Fibroblast of skin of scalp (primary cell): Measurements from ENCODE around the gene S100P.
"Not testable (repeated sequence)": the region's sequence is repeated elsewhere in the genome, so short reads cannot be mapped to it uniquely, and the experiment has no call there.

Source experiments
- DNase-seq: peaks from one replicate; pipeline ENCODE4 v3.0.0-alpha.2; 2013

S100P gene

DNA sequence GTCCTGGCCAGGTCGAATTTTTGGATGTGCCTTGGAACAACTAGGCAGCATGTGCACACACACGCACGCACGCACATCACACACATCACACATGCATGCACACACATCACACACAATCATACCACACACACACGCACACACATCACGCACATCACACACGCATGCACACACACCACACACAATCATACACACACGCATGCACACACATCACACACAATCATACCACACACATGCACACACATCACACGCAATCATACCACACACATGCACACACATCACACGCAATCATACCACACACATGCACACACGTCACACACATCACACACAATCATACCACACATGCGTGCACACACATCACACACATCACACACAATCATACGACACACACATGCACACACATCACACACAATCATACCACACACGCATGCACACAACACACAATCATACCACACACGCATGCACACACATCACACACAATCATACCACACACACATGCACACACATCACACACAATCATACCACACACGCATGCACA lies 31.8 kb downstream of the S100P start:
- not testable (repeated sequence) for DNase-seq

DNA sequence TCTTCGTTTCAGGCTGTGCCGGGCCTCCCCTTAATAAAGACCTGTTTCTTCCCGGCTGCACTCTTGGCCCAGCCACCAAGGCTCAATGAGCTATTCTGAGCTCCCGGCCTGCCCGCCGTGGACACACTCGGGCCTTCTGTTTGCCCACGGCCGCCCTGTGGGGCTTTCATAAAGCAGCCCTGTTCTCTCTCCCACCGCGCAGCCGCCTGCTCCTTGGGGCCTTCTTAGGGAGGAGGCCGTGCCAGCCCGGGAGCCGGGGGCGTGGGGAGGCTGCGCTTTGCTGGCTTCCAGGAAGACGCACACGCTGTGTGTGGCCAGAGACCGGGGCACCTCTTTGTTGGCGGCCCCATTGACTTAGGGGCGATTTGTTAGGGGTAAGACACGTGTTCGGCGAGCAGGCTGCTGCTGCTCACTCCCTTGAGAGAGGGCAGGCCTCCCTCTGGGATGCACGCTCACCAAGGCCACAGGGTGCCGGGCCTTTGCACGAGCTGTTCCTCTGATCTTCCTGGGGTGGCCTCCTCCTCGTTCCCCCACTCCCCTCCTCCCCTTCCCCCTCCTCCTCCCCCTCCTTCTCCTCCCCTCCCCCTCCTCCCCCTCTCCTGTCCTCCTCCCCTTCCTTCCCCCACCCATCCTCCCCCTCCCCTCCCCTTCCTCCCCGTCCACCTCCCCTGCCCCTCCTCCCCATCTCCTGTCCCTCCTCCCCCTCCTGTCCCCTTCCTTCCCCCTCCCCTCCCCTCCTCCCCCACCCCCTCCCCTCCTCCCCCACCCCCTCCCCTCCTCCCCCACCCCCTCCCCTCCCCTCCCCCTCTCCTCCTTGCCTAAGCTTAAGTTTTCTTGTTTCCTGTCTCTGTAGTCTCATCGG lies 33.6 kb downstream of the S100P start:
- DNase-seq = peak; percentile 70

DNA sequence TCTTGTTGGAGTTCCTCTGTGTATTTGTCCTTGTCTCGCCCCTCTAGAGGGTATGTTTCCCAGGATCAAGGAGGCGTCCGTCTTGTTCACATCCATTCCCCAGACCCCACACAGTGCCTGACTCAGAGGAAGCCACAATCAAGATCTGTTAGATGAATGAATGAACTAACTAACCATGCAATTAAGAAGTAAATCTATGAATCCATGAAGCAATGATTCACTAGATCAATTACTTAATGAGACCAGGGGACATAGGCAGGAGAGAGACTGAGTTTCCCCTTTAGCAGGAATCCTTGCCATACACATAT lies 34.2 kb downstream of the S100P start:
- peak; percentile 39 for DNase-seq

DNA sequence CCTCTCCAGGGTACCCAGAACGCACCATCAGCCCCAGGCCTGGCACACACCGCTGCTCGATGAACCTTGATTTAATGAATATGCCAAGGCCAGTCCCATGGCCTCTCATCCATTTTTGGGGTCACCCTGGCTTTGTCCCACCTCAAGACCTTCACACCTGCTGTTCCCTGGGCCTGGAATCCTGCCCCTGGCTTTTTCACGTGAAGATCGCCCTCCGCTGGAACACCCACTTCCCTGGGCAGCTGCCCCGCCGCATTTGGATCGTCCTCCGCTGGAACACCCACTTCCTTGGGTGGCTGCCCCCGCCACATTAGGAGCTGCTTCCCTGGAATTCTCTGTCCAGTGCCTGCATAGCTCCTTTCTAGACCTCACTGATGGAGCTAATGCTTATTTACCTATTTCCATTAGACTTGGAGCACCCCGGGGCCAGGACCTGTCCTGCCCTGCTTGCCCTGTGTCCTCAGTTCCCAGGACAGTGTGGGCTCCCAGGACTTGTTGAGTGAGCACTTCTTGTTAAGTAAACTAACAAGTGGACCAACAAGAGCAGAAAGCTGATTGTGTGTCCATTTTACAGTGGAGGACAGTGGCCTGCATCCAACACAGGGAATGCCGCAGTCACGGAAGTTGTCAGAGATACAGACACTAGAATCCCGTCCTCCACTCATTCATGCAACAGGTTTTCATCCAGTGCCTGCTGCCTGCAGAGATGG lies 34.8 kb downstream of the S100P start:
- no peak for DNase-seq

DNA sequence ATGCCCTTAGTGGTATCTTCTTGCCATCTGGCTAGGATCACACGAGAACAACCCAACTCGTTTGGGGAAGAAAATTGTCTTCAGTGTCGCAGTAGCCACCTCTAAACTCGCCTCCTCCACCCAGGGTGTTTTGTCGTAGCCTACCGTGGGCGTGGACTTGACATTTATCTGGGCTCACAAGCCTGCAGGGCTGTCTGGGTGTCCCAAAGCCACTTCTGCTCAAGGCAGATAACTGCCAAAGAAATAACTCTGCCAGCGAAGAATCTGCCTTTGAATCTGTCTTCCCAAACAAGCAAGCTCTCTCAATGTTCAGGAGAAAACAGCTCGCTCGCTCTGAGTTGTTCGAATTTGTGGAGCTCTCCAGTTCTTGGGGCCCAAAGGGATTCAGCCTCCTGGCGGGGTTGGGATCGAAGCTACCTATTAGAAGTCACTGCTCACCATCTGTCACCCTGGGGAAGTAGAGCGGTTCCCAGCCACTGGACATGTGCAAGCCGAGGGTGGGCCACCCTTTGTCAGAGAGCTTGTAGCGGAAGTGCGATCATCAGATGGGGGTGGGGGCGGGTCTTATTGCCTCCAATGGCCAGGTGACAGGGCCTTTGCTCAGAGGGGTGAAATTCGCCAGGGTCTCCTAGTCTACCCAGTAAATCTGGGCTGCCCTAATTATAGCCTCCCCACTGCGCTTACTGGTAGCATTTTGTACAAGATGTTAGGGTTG lies 37.1 kb downstream of the S100P start:
- no peak for DNase-seq

DNA sequence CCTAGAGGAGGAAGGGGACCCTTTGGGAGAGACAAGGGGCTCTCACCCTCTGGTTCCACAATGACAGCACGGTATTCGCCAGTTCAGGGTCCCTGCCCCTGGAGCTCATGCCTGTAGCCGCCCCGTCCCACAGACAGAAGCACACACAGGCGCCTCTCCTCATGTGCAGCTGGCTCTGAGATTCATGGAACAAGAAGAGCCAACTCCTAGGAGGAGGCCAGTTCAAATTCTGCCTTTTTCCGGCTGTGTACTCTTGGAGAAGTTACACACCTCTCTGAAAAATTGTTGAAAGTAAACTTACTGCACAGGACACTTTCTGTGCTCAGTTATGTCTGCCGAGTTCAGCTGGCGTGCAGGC lies 37.6 kb downstream of the S100P start:
- DNase-seq = no peak

DNA sequence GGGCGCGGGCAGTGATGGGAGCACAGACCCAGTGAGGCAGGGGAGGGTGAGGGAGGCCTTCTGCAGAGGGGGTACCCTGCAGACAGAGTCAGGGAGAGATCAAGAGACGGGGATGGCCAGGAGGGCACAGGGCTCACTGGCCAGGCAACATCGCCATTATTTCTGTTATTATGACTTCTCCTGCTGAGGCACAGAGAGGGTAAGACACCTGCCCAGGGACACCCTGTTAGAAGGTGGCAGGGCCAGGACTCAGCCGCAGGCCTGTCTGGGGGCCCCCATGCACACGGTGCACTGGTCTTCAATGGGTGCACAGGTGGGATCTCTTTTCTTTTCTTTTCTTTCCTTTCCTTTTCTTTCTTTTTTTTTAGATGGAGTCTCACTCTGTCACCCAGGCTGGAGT lies 38.1 kb downstream of the S100P start:
- DNase-seq = no peak

DNA sequence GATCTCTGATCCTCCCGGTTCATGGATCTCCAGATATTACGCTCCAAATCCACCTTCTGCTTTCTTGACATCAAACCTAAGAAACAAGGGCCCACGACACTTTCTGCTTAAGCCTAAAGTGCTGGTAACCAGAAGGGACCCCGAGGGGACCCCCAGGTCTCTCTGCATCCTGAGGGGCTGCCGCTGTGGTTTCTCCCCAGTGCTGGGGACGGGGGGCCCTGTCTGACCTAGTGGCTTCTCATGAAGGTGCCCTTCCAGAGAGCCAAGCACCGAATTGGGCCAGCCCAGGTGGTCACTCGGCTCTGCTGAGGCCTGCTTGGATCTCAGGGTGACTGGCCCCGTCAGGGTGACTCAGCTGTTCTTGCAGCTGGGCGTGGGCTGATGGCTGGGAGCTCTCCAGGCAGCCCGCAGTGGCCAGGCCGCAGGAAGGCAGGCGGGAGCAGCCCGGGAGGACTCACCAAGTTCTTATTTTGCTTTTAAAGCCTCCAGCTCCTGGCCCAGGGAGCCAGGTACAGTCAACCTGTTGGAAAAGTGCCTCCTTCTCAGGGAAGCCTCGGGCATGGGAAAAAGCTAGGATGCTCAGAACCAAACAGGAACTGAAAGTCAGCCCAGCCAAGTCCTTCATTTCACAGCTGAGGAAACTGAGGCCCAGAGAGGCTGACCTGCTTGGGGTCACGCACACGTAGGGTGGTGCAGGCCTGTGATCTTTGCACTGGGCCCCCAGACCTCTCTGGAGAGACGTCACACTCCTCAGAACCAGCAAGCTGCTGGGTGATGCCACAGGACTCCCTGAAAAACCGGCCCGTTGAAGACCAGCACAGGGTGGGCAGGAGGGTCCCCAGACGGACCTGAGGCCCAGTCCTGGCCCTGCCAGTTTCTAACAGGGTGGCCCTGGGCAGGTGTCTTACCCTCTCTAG lies 39.0 kb downstream of the S100P start:
- DNase-seq = peak; percentile 71

DNA sequence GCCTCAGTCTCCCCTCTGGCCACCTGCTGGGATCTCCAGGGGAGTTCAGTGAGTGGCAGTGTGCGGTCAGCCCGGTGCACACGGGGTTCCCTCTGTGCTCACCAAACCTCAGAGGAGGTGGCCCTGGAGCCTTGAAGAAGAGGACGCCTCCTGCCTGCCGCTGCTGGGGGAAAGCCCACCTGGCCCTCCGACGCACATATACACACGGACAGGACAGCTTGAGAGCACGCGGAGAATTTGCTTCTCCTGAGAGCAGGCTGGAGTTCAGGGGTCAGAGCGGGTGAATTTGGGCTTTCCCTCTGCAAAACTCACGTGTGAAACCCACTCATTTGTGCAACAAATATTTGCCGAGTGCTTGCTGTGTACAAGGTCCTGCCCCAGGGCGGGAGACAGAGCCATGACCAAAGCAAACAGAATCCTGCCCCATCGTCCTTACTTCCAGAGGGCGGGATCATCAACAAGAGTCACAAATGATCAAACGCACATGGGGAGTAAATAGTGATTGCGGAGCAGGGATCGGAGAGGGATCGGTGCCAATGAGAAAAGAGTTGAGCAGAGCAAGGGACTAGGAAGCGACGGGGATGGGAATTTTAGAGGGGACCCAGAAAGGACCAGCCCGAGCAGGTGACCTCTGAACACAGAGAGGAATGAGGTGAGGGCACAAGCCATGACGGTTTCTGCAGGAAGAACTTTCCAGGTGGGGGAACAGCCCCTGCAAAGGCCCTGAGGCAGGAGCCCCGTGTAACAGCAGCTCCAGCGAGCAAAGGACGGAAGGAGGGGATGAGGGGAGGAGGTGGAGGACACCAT lies 39.9 kb downstream of the S100P start:
- DNase-seq = no peak

DNA sequence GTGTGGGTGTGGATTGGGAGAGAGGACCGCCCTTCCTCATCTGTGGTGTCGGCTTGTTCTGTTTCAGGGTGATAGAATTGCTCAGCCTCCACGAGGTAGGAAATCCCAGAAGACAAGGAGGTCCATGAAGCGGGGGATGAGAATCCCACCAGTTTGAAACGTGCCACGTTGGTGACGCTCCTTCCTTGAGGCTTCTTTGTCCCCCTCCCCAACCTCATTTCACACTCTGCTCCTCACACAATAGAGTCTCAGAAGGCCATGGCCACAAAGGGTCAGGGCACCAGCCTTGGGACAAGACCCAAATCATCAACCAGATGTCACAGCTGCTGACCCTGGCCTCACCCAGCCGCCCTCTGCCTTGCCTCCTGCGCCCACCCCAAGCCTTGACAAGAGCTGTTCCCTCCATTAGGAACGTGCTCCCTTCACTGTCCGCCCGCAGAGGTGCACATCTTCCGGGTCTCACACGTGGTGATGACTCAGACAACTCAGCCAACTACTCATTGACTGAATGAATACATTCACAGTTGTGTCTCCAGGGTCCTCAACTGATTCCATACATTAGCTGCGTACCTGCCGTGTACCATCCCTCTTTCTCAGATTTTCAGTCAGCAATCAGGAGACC lies 40.6 kb downstream of the S100P start:
- DNase-seq = no peak

DNA sequence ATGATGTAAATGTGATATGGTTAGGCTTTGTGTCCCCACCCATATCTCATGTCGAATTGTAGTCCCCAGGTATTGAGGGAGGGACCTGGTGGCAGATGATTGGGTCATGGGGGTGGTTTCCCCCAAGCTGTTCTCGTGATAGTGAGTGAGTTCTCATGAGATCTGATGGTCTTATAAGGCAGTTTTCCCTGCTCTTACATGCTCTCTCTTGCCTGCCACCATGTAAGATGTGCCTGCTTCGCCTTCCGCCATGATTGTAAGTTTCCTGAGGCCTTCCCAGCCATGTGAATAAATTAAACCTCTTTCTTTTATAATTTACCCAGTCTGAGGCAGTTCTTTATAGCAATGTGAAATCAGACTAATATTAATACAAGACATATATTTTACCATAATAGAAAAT lies 46.2 kb downstream of the S100P start:
- DNase-seq = no peak

DNA sequence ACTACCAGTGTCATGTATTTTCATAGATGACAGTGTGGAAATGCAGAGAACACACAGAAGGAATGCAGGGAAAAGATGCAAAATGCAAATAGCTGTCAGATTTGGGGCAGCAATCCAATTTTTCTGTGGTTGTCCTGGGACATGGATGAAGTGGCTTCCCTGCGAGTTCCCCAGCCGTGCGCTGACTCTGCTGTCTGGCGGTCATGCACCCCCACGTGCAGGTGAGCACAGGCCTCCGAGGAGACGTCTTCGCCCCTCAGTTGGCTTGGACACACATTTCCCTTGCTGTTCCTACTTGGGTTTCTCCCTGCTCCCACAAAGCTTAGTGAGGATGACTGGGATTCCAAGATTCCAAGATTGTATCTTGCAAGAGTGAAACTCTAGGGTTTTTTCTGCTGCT lies 46.7 kb downstream of the S100P start:
- DNase-seq = no peak

DNA sequence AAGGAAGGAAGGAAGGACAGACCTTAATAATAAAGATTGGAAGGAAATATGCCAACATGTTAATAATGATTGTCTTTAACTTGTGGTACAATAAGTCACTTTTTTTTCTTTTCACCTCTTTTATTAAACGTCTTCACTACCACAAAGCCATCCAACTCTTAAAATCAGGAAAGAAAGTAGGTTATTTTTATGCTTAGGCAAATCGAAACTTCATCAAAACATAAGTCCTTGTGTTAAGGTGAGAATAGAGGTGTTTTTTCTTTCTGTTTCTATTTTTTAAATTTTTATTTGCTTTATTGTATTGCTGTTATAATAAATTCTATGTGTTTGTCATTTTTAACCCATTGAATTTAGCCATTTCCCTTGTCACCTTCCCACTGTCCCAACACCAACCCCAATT lies 48.8 kb downstream of the S100P start:
- DNase-seq = no peak

DNA sequence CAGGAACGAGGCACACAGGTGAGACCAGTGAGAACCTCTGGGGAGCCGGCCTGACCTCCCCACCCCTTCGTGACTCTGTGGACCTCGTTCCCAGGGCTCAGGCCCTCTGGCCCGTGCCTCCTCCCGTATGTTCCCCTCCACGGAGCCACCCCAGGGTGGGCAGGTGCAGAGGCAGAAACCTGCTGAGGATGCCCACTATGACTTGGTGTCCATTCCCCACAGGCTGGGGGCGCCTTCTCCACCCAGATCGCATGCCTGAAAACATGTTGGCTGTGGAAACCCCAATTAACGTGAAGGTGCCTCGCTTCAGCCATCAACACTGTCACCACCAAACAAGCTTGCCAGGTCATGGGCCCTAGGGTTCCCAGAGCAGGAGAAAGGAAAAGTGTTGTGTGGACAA lies 49.3 kb downstream of the S100P start:
- DNase-seq = no peak
